Nephron progenitor cell (in vitro differentiated cells): ENCODE measurements around the gene ING4.
A peak's percentile ranks its signal among the peaks of the same experiment; 100 is the strongest.

Experiments
- DNase-seq: peaks from one replicate; pipeline ENCODE4 v3.0.0; 2021
- H3K27ac Mint-ChIP-seq: 2 replicates; pipeline ENCODE4 v1.8.0; 2021; ENCODE audit warnings: mild to moderate bottlenecking, moderate library complexity, mixed read lengths
- H3K27me3 Mint-ChIP-seq: 2 replicates; pipeline ENCODE4 v1.8.0; 2021; ENCODE audit warnings: mild to moderate bottlenecking, low read depth, mixed read lengths; ENCODE audit not compliant: poor library complexity
- H3K36me3 Mint-ChIP-seq: 2 replicates; pipeline ENCODE4 v1.8.0; 2021; ENCODE audit warnings: low read depth, mixed read lengths
- H3K4me1 Mint-ChIP-seq: 2 replicates; pipeline ENCODE4 v1.8.0; 2021; ENCODE audit warnings: mixed read lengths
- H3K4me3 Mint-ChIP-seq: 2 replicates; pipeline ENCODE4 v1.8.0; 2021; ENCODE audit warnings: mild to moderate bottlenecking, moderate library complexity, mixed read lengths
- H3K9me3 Mint-ChIP-seq: 2 replicates; pipeline ENCODE4 v1.8.0; 2021; ENCODE audit warnings: mild to moderate bottlenecking, moderate library complexity, mixed read lengths
- TF ChIP-seq, protein P1 (sequence below): fragments of 200-600 bp; sonication (generic); IDR thresholded peaks from 2 replicates; pipeline ENCODE4 v1.5.0; 2021; ENCODE audit warnings: antibody characterized with exemption

Gene ING4

GRCh38 chr12:6615802-6616201 lies 47.1 kb downstream of the ING4 start:
- no peaks in the 10 kb centered on the region for H3K36me3 Mint-ChIP-seq
- no peaks in the 10 kb centered on the region for H3K9me3 Mint-ChIP-seq
- H3K27ac Mint-ChIP-seq = peak overlapping the region; percentile 43
- no peak for DNase-seq
- no peak overlapping the region for H3K4me3 Mint-ChIP-seq
- peaks cover 33% of the 10 kb centered on the region for H3K27me3 Mint-ChIP-seq
- TF ChIP-seq, protein P1, sequence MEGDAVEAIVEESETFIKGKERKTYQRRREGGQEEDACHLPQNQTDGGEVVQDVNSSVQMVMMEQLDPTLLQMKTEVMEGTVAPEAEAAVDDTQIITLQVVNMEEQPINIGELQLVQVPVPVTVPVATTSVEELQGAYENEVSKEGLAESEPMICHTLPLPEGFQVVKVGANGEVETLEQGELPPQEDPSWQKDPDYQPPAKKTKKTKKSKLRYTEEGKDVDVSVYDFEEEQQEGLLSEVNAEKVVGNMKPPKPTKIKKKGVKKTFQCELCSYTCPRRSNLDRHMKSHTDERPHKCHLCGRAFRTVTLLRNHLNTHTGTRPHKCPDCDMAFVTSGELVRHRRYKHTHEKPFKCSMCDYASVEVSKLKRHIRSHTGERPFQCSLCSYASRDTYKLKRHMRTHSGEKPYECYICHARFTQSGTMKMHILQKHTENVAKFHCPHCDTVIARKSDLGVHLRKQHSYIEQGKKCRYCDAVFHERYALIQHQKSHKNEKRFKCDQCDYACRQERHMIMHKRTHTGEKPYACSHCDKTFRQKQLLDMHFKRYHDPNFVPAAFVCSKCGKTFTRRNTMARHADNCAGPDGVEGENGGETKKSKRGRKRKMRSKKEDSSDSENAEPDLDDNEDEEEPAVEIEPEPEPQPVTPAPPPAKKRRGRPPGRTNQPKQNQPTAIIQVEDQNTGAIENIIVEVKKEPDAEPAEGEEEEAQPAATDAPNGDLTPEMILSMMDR = no peak
- peaks cover 59% of the 10 kb centered on the region for H3K4me1 Mint-ChIP-seq

DNA sequence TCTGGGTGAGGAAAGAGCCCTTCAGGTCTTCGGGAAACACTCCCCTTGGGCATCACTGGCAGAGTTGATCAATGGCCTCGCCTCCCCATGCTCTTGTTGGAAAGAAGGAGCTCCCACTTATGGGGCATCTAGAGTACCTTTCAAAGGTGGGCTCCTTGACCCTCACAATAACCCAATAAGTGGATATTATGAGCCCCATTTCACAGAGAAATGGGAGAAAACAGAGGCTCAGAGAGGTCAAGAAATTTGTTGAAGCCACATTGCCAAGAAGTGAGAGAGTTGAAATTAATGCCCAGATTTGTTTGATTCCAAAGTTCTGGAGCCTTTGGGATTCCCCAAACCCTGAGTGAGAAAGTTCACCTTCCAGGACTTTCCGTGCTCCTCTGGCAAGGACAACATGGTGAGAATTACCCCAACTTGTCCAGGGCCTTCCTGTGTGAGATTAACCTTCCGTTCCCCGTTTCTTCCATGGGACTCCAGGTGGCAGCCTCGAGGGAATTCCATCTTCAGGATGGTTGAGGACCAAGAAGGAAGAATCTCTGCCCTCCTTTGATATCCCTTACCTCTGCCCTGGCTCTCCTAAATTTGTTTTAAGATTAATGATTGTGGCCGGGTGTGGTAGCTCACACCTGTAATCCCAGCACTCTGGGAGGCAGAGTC lies 48.3 kb downstream of the ING4 start:
- DNase-seq = no peak
- peaks cover 28% of the 10 kb centered on the region for H3K27me3 Mint-ChIP-seq
- H3K4me1 Mint-ChIP-seq = peaks cover 57% of the 10 kb centered on the region

GRCh38 chr12:6613776-6614512 lies 49.0 kb downstream of the ING4 start:
- H3K9me3 Mint-ChIP-seq = no peaks in the 10 kb centered on the region
- peak; percentile 88 for DNase-seq
- no peak overlapping the region for H3K4me3 Mint-ChIP-seq
- H3K27me3 Mint-ChIP-seq = peaks cover 21% of the 10 kb centered on the region
- peaks cover 57% of the 10 kb centered on the region for H3K4me1 Mint-ChIP-seq
- no peaks in the 10 kb centered on the region for H3K36me3 Mint-ChIP-seq
- TF ChIP-seq, protein P1 = no peak
- peak overlapping the region; percentile 55 for H3K27ac Mint-ChIP-seq

More for the DNA sequence above, 48.3 kb downstream of the ING4 start:
- Mint-ChIP-seq H3K36me3 (no peaks in the 10 kb centered on the region), H3K27ac (peak overlapping the region; percentile 55), H3K4me3 (no peak overlapping the region), H3K9me3 (no peaks in the 10 kb centered on the region)
- TF ChIP-seq, protein P1 = no peak

DNA sequence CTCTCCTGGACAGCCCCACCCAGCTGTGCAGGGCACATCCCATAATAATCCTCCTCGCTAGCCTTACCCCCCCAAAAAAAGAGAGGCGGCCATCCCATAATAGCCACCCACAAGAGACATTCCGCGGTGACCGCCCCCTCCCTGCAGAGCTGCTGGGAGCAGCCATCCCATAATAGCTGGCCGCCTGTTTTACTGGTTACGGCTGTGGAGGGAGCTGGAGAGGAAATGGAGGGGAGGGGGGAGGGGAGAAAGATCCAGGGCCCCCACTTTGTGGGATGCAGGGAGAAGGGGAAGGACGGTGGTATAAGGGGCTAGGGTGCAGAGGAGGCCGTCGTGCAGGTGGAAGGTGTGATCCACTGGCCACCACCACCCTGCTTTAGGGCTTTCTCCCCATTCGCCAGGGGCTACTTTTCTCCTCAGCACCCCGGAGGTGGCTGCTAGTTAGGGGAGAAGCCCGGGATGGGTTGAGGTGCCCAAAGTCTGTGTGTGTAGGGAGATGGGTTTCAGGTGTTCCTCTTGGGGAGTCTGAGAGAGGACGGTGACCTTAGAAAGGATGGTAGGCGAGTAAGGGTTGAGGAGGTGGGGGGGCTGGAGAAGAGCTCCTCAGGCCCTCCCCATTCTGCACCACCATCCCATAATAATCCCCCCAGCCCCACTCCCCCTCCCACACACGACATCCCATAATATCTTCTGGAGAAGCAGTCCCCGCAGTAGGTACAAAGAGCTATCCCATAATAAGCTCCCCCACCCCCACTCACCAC lies 49.7 kb downstream of the ING4 start:
- Mint-ChIP-seq H3K27ac (peak overlapping the region; percentile 64), H3K4me1 (peaks cover 54% of the 10 kb centered on the region), H3K4me3 (peak overlapping the region; percentile 52), H3K36me3 (no peaks in the 10 kb centered on the region), H3K27me3 (peaks cover 16% of the 10 kb centered on the region), H3K9me3 (no peaks in the 10 kb centered on the region)
- TF ChIP-seq, protein P1 = no peak
- peak; percentile 63 for DNase-seq

DNA sequence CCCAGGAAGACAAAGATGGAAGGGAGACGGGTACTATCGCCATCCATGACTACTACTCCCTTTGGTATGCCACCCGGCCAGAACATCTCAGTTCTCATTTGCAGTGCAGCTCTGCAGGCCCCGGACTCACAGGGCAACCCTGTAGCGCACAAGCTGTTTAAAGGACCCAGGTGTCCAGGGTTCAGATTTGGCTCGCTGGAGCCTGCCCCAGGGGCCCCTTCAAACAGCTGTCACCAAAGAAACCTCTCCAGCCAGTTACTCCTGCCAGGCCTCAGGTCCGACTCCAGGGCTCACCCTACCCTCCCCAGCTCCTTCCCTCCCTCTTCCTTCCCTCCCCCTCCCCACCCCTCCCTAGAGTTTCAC lies 50.3 kb downstream of the ING4 start:
- peak overlapping the region; percentile 35 for H3K4me3 Mint-ChIP-seq
- peak overlapping the region; percentile 97 for H3K27ac Mint-ChIP-seq
- TF ChIP-seq, protein P1 = no peak
- H3K36me3 Mint-ChIP-seq = no peaks in the 10 kb centered on the region
- no peaks in the 10 kb centered on the region for H3K9me3 Mint-ChIP-seq
- no peak for DNase-seq
- H3K27me3 Mint-ChIP-seq = peaks cover 11% of the 10 kb centered on the region
- H3K4me1 Mint-ChIP-seq = peaks cover 49% of the 10 kb centered on the region
